GM12878 (cell line): ENCODE data around the gene PBRM1. TPM values are rescaled to one million over a fixed set of nuclear protein-coding genes. Genes with fewer than 3 reads are reported as not detected.

Source experiments
- ATAC-seq: fragments of 200-7000 bp; cut with Tn5 transposase; 3 replicates; pipeline ENCODE4 v1.9.1; 2020; ENCODE audit warnings: mild to moderate bottlenecking, moderate library complexity
- BruUV-seq: library from RNA; stranded (reverse); fragments of 400-500 nt; replicated peaks from 2 replicates; lab custom pipeline; 2021; lab: Mats Ljungman, UMichigan
- CTCF ChIA-PET: fragments of 300-600 bp; sonication (Branson Sonifier 250); formaldehyde crosslinking; extraction: SDS; loops from one replicate; lab custom pipeline; 2021; ENCODE audit warnings: inconsistent platforms; lab: Yijun Ruan, JAX
- POLR2A ChIA-PET: fragments of 350-600 bp; formaldehyde crosslinking; extraction: SDS; loops from one replicate; lab custom pipeline; 2021; ENCODE audit warnings: inconsistent platforms; lab: Charles Lee
- RAD21 ChIA-PET: fragments of 300-600 bp; sonication (Branson Sonifier 250); formaldehyde crosslinking; loops from one replicate; lab custom pipeline; 2023; ENCODE audit warnings: antibody characterized with exemption; ENCODE audit not compliant: unreplicated experiment; lab: Charles Lee
- SMC1A ChIA-PET: fragments of 300-600 bp; sonication (Branson Sonifier 250); formaldehyde crosslinking; loops from one replicate; lab custom pipeline; 2023; ENCODE audit not compliant: unreplicated experiment, uncharacterized antibody; lab: Charles Lee
- DNase-seq: peaks from one replicate; pipeline ENCODE4 v3.0.0-alpha.2; 2011; ENCODE audit warnings: low read depth, low spot score
- FAIRE-seq: peaks from 3 replicates; lab custom pipeline; 2011; peaks lifted over from hg19 to GRCh38; lab: Jason Lieb, UNC
- H2AFZ ChIP-seq: 2 replicates; pipeline ENCODE4 v1.6.0; 2011; ENCODE audit warnings: low read depth, low read length, control low read depth; ENCODE audit not compliant: control insufficient read depth
- H3K27ac ChIP-seq: 2 replicates; pipeline ENCODE4 v1.5.1; 2011; ENCODE audit warnings: control low read depth; ENCODE audit not compliant: control insufficient read depth, insufficient read depth
- H3K27me3 ChIP-seq, 2 experiments: replicated peaks in 1 of 2; 2 replicates each; pipeline versions ENCODE4 v1.6.0 to v1.6.1; 2011; ENCODE audit warnings: low read length in 1 of 2; ENCODE audit not compliant: control insufficient read depth in 2 of 2, insufficient read depth in 2 of 2
- H3K36me3 ChIP-seq, 2 experiments: 2 replicates each; pipeline ENCODE4 v1.5.1; 2011; ENCODE audit warnings: low read length in 1 of 2; ENCODE audit not compliant: control insufficient read depth in 2 of 2, insufficient read depth in 2 of 2
- H3K4me1 ChIP-seq: 2 replicates; pipeline ENCODE4 v1.6.1; 2011; ENCODE audit warnings: mild to moderate bottlenecking, low read length, moderate library complexity, mixed read lengths; ENCODE audit not compliant: control insufficient read depth, insufficient read depth
- H3K4me2 ChIP-seq: 2 replicates; pipeline ENCODE4 v1.6.0; 2011; ENCODE audit warnings: control low read depth; ENCODE audit not compliant: control insufficient read depth, insufficient read depth
- H3K4me3 ChIP-seq: fragments of 200-600 bp; sonication (generic); 2 replicates; pipeline ENCODE4 v1.5.1; 2016
- H3K79me2 ChIP-seq: 2 replicates; pipeline ENCODE4 v1.6.0; 2011; ENCODE audit warnings: low read length; ENCODE audit not compliant: control insufficient read depth, insufficient read depth
- H3K9ac ChIP-seq: 2 replicates; pipeline ENCODE4 v1.8.0; 2011; ENCODE audit warnings: low read length, control low read depth, mixed read lengths; ENCODE audit not compliant: control insufficient read depth, insufficient read depth
- H3K9me3 ChIP-seq: replicated peaks from 3 replicates; pipeline ENCODE4 v1.5.1; 2011; ENCODE audit warnings: mild to moderate bottlenecking, low read length; ENCODE audit not compliant: control insufficient read depth, insufficient read depth
- H4K20me1 ChIP-seq: 2 replicates; pipeline ENCODE4 v1.6.0; 2011; ENCODE audit not compliant: control insufficient read depth, insufficient read depth
- CBX5 ChIP-seq: sonication (generic); IDR thresholded peaks from 2 replicates; pipeline ENCODE4 v1.6.1; 2016; ENCODE audit warnings: low read depth, moderate library complexity, mild to moderate bottlenecking, inconsistent platforms
- JUND ChIP-seq: IDR thresholded peaks from 2 replicates; pipeline ENCODE4 v1.6.1; 2012; ENCODE audit warnings: low read depth, mild to moderate bottlenecking, low read length, improper control_type of control experiment, moderate library complexity
- MTA2 ChIP-seq: fragments of 450-650 bp; IDR thresholded peaks from 2 replicates; pipeline ENCODE4 v1.6.1; 2016; ENCODE audit warnings: low read depth, mild to moderate bottlenecking, moderate library complexity
- PKNOX1 ChIP-seq: fragments of 450-650 bp; IDR thresholded peaks from 2 replicates; pipeline ENCODE4 v1.6.1; 2016; ENCODE audit warnings: mild to moderate bottlenecking
- SIN3A ChIP-seq: IDR thresholded peaks from 2 replicates; pipeline ENCODE4 v1.6.1; 2012; ENCODE audit warnings: low read depth, low read length, improper control_type of control experiment
- SMC3 ChIP-seq: IDR thresholded peaks from 2 replicates; pipeline ENCODE4 v1.6.1; 2011; ENCODE audit warnings: low read length, improper control_type of control experiment, borderline replicate concordance
- SPI1 ChIP-seq: IDR thresholded peaks from 2 replicates; pipeline ENCODE4 v1.6.1; 2011; ENCODE audit warnings: low read depth, mild to moderate bottlenecking, low read length, moderate library complexity, borderline replicate concordance; ENCODE audit not compliant: insufficient read depth
- TCF7 ChIP-seq: IDR thresholded peaks from 2 replicates; pipeline ENCODE4 v1.6.1; 2014; ENCODE audit warnings: antibody characterized with exemption, borderline replicate concordance
- ZNF592 ChIP-seq: fragments of 450-650 bp; IDR thresholded peaks from 2 replicates; pipeline ENCODE4 v1.6.1; 2017; ENCODE audit warnings: mild to moderate bottlenecking, moderate library complexity
- in situ Hi-C: fragments of 300-500 bp; cut with MboI; formaldehyde crosslinking; loops from 9 replicates; pipeline ENCODE4 v1.14.3; 2018; ENCODE audit warnings: mixed read lengths
- intact Hi-C: fragments of 100-400 bp; cut with micrococcal nuclease; formaldehyde crosslinking; loops from one replicate; pipeline ENCODE4 v1.14.2; 2022; ENCODE audit not compliant: unreplicated experiment
- polyA plus RNA-seq, 11 experiments: library from polyadenylated mRNA; depleted of rRNA in 4 of 11; unstranded in 6 of 11; stranded (reverse) in 5 of 11; fragments of >200 nt; fragmentation: Nextera tagmentation in 4 of 11; fragmentation: Illumina TruSeq in 1 of 11; extraction: Ambion mirVana in 4 of 11; extraction: Trizol in 1 of 11; gene quantifications; 1 replicate in 1 of 11; 2 replicates in 10 of 11; pipeline versions ENCODE4 v1.2.1 to v1.2.3, GENCODE V29; 2011 to 2016; ENCODE audit warnings: inconsistent platforms in 2 of 11, missing spikeins in 2 of 11, low read depth in 1 of 11
- total RNA-seq, 4 experiments: library from RNA; depleted of rRNA in 3 of 4; stranded (reverse); fragments of >200 nt in 3 of 4; fragmentation: Illumina TruSeq in 1 of 4; extraction: Trizol in 1 of 4; gene quantifications; 2 replicates each; pipeline versions ENCODE4 v1.2.1 to v1.2.3, GENCODE V29; 2013 to 2021

Gene PBRM1
- total and polyA plus RNA-seq, 10 of the 15 experiments (the other 5 are each of a cell fraction or from before 2014, with no cell fraction given) = 8.9 to 88.9 (median 39.3) TPM

- in situ Hi-C loops = no loop called here
- H3K9me3 ChIP-seq = peaks cover 2% of the 10 kb centered on the region; the same call in 2 of the 3 replicates
- H2AFZ ChIP-seq = no peak overlapping the region
- H3K79me2 ChIP-seq = no peaks in the 10 kb centered on the region
- SMC1A ChIA-PET = interaction anchor here (0.6 to 2.0 kb wide), 4 partner anchors 8 to 27 kb away, joined by 3 to 6 read pairs (median 4); no protein-coding TSS in a partner anchor
- RAD21 ChIA-PET = no interaction called here
- H3K36me3 ChIP-seq = no peaks in the 10 kb centered on the region; a peak in 1 of 4 replicates
- H4K20me1 ChIP-seq = no peaks in the 10 kb centered on the region
- FAIRE-seq = no peak
- no peak overlapping the region for H3K9ac ChIP-seq
- H3K27me3 ChIP-seq = no peaks in the 10 kb centered on the region
- TF ChIP-seq SMC3 (no peak), ZNF592 (no peak), TCF7 (no peak), SPI1 (no peak), PKNOX1 (no peak), MTA2 (no peak), JUND (no peak), SIN3A (no peak), CBX5 (peak; percentile 65; the same call in 1 of the 2 replicates)
- no peak overlapping the region for H3K4me2 ChIP-seq
- no peak overlapping the region for H3K27ac ChIP-seq
- no peak for ATAC-seq
- CTCF ChIA-PET = interaction anchor here (0.7 to 2.1 kb wide), 3 partner anchors 79 to 204 kb away, joined by 3 to 6 read pairs (median 4); no protein-coding TSS in a partner anchor
- no peak overlapping the region for H3K4me3 ChIP-seq
- intact Hi-C loops = no loop called here
- POLR2A ChIA-PET = interaction anchor here (0.7 to 1.3 kb wide), 3 partner anchors 9 to 178 kb away, joined by 3 to 4 read pairs (median 4); partner anchors contain the start of gene STIMATE
- no TSS peak for BruUV-seq
- DNase-seq = no peak
- peaks cover 27% of the 10 kb centered on the region for H3K4me1 ChIP-seq
Measured at GRCh38 chr3:52719618-52720017, 33.9 kb upstream of the PBRM1 start.
